GM12801 (cell line): ENCODE measurements around the gene P2RY1.

ENCODE experiments used
- CTCF ChIP-seq: IDR thresholded peaks from one replicate; pipeline ENCODE4 v1.5.1; 2011; ENCODE audit warnings: control low read depth; ENCODE audit not compliant: insufficient read length; ENCODE audit errors: extremely low read depth

Gene P2RY1

GRCh38 chr3:152828075-152828840, 6.7 kb upstream of the P2RY1 start:
- TF ChIP-seq CTCF = no peak

GRCh38 chr3:152830245-152830644, 4.7 kb upstream of the P2RY1 start:
- no peak for TF ChIP-seq CTCF

GRCh38 chr3:152832046-152832445, 2.9 kb upstream of the P2RY1 start:
- no peak for TF ChIP-seq CTCF

- no peak for TF ChIP-seq CTCF
These were observed 1.8 kb upstream of the P2RY1 start for GRCh38 chr3:152833089-152833488.

- no peak for TF ChIP-seq CTCF
These were observed 648 bp upstream of the P2RY1 start for GRCh38 chr3:152834191-152834775.

- TF ChIP-seq CTCF = no peak
These were observed 721 bp downstream of the P2RY1 start for GRCh38 chr3:152835601-152836102.

- no peak for TF ChIP-seq CTCF
These were observed 1.3 kb downstream of the P2RY1 start for GRCh38 chr3:152836269-152836668.
